GM18867 (cell line): ENCODE data around the gene GPLD1.
"Not testable (repeated sequence)": the region's sequence is repeated elsewhere in the genome, so short reads cannot be mapped to it uniquely, and the experiment has no call there.

Experiments used
- ATAC-seq: cut with Tn5 transposase; IDR thresholded peaks from one replicate; pipeline ENCODE4 v1.9.1; 2021; ENCODE audit warnings: mild to moderate bottlenecking, moderate library complexity; ENCODE audit not compliant: unreplicated experiment

The GPLD1 gene, protein sequence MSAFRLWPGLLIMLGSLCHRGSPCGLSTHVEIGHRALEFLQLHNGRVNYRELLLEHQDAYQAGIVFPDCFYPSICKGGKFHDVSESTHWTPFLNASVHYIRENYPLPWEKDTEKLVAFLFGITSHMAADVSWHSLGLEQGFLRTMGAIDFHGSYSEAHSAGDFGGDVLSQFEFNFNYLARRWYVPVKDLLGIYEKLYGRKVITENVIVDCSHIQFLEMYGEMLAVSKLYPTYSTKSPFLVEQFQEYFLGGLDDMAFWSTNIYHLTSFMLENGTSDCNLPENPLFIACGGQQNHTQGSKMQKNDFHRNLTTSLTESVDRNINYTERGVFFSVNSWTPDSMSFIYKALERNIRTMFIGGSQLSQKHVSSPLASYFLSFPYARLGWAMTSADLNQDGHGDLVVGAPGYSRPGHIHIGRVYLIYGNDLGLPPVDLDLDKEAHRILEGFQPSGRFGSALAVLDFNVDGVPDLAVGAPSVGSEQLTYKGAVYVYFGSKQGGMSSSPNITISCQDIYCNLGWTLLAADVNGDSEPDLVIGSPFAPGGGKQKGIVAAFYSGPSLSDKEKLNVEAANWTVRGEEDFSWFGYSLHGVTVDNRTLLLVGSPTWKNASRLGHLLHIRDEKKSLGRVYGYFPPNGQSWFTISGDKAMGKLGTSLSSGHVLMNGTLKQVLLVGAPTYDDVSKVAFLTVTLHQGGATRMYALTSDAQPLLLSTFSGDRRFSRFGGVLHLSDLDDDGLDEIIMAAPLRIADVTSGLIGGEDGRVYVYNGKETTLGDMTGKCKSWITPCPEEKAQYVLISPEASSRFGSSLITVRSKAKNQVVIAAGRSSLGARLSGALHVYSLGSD

DNA sequence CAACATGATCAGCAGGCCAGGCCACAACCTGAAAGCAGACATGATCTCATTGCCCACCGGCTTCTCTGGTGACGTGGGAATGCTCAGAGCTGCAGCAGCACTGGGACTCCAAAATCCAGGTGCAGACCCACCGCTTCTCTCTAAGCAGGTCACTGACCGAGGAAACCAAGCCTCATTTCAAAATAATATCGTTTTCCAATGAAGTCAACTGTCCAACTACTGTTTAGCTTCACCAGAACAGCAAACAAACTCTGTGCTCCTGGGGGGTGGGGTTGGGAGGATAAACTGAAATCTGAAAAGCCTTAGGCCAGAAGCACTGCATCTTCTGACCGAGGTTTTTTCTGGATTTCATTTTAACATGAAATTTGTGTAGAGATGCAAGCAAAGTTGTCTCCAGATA is at the start of gene GPLD1:
GPLD1 (minus strand) TSS at position 109 of the 400 bp plus-strand sequence; CDS start at position 42, 67 bp downstream.
- no peak for ATAC-seq

DNA sequence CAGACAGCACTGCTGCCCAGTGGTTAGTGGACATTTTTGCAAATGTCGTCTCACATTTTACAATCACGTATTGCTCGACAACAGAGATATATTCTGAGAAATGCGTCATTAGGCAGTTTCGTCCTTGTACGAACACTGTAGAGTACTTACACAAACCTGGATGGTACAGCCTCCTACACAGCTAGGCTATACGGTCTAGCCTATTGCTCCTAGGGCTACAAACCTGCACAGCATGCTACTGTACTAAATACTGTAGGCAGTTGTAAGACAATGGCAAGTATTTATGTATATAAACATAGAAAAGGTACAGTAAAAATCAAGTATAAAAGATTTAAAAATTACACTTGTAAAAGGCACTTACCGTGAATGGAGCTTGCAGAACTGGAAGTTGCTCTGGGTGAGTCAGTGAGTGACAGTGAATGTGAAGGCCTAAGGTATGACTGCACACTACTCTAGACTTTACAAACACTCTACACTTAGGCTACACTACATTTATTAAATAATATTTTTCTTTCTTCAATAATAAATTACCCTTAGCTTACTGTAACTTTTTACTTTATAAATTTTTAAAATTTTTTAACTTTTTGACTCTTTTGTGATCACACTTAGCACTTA is 48.5 kb upstream of the GPLD1 start:
- ATAC-seq: no peak

DNA sequence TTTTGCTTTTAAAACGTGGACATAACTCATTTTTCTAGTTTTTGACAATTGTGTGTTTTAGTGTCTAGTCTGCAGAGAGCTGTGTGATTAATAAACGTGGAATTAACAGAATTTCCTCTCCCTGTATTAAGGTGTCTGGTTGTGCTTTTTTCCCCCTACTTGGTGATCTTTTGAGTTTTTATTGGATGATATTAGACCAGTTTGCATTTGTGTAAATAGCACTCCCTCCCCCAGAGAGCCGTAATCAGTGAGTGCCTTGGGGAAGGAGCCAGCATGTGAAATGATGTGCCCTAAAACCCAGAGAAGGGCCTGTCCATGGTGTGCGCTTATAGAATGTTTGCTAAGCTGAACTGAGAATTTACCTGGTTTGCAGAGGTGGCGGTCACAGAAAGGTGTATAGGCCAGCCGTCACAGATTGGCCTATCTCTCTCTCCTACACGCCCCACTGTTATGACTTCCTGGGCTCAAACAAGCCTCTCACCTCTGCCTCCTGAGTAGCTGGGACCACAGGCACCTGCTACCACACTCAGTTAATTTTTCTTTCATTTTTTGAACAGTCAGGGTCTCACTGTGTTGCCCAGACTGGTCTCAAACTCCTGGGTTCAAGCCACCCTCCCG is 47.8 kb upstream of the GPLD1 start:
- no peak for ATAC-seq

DNA sequence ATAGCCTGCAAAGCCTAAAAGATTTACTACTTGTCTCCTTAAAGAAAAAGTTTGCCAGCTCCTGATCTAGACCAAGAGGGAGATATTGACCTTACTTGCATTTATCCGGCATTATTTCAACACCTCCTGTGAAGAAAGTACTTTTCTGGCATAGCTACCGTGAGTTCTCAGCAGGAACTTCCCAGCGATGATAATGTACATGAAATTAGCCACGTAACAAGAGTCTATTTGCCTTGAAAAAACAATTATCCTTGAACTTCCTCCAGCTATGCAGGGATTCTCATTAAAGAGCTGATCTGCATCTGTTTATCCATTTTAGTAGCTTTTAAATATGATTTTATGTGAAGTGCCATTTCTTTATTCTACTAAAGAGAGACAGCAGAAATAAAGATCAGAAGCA is 47.1 kb upstream of the GPLD1 start:
- ATAC-seq: no peak

DNA sequence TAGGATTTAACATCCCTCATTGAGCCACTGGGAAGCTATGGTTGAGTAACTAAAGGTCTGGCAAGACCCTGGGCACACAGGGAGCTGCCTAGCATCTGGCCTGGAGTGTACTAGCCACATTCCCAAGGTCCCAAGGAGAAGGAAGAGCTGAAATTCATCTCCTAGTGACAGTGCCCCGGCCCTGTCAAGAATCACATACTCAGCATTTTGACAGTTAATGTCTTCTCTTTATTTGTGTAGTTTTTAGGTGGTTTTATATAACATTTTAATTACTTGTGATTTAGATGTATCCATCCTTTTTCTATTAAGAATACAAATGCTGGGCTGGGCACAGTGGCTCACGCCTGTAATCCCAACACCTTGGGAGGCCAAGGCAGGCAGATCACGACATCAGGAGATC is 45.8 kb upstream of the GPLD1 start:
- no peak for ATAC-seq

DNA sequence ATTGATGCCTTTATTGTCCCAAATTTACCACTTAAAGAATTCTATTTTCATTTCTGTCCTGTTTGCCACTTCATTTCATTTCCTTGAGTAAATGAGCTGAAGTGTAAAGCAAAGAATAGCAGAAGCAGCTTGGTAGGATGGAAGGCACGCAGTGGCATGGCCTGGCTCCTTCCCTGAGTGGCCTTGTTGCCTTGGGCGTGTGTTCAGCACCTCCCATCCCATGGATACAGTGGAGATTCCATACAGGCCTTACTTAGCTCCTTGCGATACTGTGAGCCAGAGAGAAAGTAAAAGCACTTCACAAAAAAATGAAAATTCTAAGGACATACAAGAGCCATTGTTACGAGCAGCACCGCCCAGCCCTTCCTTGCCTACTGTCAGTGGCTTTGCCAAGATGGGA is 45.0 kb upstream of the GPLD1 start:
- ATAC-seq: no peak

DNA sequence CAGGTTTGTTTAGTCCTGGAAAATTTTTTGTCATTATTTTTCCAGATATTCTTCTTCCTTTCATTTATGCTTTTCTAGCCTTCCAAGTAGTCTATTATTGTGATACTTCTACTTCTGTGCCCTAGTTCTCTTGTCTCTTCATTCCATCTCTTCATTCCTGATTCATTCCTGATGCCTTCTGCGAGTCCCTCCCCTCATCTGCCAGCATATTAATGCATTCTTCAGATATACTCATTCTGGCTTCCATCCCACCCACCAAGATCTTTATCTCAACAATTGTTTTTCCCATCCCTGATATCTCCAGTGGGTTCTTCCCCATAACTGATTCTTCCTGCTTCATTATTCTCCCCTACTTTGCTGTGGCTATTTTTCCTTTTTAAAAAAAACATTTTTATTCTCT is 40.6 kb upstream of the GPLD1 start:
- ATAC-seq: no peak

DNA sequence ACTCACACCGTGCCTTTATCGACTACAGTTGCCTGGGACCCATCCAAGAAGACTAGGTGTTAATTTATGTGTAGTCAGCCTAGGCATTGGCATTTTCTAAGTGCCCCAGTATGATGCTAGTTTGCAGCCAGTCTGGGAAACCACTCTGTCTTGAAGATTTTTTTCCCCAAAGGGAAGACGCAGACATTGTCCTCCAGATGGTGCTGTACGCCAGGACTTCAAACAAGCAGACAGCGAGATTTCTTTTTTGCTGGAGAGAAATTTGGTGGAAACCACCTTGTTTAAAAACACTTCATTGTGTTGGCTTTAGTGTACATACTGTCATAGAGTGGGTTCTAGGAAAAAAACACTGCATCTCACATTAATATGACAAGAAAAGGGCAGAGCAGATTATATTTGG is 35.4 kb upstream of the GPLD1 start:
- no peak for ATAC-seq

DNA sequence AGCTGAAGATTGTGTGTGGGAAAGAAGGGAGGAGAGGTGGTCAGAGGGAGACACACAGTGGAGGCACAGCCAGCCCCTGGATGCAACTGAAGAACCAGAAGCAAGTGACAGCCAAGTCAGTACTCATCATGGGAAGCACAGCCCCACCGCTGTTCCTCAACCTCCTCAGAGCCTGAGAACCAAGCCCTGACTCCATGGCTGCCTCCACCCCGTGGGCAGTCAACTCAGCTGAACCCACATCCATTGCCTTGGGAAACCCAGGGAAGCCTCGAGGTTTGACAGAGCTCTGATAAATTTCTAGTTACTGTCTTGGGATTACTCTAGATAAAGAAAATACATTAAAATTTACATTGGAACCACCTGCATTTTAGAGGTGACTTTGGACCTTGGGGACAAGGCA is 35.0 kb upstream of the GPLD1 start:
- ATAC-seq: no peak

DNA sequence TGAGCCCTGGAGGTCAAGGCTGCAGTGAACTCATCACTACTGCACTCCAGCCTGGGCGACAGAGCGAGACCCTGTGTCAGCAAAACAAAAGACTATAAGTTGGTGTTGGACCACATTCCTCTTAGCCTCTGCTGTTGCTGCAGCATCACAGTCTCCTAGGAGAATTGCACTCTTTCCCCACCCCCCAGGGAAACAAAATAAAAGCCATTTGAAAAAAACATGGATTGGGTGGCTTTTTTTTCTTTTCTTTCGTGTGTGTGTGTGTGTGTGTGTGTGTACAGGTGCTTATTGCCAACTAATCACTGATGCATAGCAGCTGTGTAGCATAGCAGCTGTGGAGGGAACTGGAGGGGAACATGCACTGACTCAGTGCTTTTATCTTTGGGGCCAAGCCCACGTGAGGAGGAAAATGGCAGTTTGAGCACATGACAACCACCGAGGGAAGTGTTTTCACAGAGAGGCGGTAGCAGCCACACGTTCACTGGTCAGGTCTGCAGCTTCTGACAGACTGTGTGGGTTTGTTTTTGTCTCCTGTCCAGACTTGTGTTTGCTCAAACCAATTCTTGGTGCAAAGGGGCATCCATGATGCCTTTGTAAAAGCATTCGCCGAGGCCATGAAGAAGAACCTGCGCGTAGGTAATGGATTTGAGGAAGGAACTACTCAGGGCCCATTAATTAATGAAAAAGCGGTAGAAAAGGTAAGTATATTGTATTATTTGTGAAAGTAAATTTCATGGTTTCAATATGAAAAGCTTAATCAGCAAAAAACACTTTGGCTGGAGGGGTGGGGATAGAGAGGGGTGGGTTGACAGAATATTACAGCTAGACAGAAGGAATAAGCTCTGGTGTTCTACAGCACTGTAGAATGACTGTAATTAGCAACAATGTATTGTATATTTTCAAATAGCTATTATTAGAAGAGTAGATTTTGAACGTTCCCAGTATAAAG is 33.1 kb upstream of the GPLD1 start:
- peak; percentile 30 for ATAC-seq

DNA sequence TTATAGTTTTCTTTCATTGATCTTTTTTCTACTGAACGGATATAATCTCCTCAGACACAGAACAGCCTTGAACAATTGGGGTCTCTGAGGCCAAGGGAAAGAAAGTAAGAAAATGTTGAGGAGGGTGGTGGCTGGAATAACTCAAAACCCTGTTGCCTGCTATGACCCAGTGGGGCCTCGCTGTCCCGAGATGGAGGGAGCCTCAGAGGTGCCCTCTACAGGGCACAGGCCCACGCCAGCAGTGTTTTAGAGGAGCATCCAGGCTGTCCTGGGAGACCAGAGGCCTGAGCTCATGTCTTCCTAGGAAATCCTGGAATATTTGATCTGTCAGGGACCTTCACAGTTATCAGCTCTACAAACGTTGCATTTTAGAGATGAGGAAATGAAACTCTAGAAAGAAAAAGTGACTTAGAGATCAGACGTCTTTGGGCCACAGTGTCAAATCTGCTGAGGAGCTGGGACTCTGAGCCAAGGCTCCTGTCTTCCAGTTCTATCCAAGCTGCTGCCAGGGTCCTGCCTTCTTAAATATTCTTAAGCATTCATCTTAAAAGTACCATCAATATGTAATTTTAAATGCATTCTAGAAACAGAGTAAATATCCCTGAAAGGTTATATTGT is 31.7 kb upstream of the GPLD1 start:
- peak; percentile 58 for ATAC-seq

DNA sequence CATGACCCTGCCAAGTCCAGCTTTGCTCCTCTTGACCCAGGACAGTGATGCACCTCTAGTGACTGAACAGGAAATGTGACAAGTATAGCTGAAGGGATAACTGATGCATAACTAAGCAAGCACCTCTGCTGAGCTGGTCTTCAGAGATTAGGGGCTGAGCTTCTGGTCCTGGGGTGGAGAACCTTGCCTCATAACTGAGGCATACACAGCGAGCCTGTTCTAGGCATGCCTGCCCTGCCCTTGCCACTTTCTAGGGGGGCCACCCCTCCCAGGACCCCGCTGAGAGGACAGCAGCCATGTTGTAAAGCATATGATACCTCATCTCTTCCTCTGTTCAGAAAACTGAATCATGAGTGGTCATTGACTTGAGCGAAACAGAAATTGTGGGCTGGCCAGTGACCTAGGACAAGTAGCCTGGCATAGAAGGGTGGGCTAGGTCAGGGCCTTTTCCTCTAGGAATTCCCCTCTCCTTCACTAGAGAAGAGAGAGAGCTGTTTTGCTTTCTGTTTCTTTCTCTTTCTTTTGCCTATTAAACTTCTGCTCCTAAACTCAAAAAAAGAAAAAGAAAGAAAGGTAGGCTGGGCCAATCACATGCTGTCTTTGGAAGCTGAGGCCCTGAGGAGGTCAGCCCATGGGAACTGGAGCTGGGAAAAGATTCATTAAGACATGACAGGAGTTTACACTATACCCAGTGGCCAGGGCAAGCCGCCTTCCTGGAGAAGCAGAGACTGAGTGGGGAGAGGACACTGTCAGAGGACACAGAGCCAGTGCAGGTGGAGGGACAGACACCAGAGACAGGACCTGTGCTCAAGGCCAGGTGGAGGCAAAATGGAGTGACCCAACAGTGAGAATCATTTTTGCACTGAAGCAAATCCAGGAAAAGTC is 28.5 kb upstream of the GPLD1 start:
- peak; percentile 80 for ATAC-seq

DNA sequence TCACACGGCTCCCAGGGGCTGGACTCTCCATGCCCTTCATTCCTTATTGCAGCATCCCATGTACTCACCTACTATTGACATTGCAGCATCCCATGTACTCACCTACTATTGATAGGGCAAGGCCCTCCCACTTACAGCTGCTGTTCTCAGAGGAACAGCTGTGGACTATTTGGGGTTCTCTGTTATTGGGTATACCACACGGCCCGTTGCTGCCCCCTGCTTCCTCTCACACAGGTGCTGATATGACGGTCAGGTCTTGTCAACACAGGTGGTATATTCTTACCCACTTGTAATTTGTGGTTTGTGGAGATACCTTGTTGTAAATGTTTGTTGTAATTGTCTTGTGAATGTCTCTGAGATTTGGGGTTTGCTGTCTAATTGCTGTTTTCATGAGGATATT is 24.2 kb upstream of the GPLD1 start:
- ATAC-seq: peak; percentile 60

DNA sequence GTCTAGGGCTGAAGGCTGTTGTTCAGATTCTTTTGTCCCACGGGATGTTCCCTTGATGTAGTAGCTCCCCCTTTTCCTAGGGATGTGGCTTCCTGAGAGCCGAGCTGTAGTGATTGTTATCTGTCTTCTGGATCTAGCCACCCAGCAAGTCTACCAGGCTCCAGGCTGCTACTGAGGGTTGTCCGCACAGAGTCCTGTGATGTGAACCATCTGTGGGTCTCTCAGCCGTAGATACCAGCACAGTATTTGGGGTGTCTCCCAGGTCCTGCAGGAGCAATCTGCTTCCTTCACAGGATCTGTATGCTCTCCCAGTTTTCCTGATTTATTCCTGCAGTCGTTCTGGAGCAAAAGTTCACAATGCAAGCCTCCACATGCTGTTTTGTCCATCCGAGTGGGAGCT is 22.6 kb upstream of the GPLD1 start:
- not testable (repeated sequence) for ATAC-seq

DNA sequence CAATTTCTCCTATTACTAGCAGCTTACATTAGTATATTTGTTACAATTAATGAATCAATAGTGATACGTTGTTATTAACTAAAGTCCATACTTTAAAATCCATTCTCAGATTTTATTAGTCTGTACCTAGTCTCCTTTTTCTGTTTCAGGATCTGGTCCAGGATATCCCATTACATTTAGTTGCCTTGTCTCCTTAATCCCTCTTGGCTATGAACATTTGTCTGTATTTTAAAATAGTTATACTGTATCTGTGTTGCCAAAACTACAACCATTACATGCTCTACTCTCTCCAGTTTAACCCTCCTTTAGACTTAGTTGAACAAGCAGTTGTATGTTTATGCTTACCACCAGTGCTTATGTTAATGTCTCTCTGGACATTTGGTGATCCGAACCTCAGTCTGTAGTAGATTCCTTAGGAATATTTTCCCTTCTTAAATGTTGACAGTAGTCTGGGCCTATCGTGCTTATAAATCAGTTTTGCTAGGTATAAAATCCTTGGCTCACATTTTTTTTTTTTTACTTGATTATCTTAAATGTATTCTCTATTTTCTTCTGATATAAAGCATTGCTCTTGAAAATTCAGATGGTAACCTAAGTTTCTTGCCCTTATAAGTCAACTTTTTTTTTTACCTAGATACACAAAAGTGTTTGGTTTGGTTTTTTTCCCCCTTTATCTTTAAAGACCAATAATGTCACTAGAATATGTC is 17.6 kb upstream of the GPLD1 start:
- no peak for ATAC-seq

DNA sequence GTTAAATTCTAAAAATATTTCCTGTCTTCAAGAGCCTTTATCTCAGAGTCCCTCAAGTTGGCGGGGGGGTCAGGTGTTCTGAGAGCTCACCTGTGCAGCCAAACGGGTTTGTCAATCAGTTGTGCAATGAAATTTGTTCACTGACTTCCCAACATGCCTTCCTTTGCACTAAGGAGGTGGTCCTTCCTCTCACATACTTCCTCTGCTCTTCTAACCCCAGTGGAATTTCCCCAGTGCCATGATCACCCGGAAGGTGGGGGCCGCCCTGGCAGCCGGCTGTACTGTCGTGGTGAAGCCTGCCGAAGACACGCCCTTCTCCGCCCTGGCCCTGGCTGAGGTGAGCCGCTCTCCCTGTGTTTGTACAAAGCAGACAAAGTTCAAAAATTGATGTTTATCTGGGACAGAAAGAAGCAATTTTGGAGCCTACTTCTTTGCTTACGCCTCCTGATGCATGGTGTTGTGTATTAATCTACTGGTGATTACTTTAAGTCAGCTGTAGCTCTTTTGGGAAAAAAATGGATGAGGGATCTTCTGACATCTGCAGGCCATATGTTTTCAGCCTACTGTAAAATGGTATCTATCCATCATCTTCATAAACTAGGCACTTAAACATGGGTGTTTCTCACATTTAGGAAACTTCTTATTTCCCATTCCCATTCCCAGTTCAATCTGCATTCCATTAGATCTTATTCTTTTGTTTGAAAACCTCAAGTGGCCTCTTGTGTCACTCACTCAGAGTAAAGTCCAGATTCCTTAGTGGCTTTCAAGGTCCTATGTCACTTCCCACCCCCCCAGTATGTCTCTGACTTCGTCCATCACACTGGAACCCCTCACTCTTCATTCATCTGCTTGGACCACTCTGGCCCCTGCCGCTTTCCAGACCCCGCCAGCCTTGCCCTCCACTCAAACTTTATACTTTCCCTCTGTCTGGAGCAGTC is 15.5 kb upstream of the GPLD1 start:
- ATAC-seq: no peak

DNA sequence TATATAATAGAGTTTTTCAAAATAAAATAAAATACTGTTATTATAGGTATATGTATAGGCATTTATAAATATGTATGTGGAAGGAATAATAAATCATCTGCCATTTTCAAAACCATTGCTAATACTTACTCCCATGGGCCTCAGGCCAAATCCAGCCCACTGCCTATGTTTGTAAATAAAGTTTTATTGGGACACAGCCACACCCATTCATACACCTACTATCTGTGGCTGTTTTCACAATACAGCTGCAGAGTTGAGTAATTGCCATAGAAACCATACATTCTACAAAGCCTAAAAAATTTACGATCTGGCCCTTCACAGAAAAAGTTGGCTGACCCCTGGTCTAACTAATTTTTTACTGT is 14.9 kb upstream of the GPLD1 start:
- ATAC-seq: no peak
